SK-N-SH treated with all-trans-retinoic acid at 6 μM for 48 hours (cell line): ENCODE data around the gene SUN5.

ENCODE experiments used
- ARNTL ChIP-seq: fragments of 450-650 bp; formaldehyde crosslinking; IDR thresholded peaks from 2 replicates; pipeline ENCODE4 v1.5.0; 2020; ENCODE audit warnings: low read depth, mild to moderate bottlenecking, moderate library complexity, borderline replicate concordance
- BACH2 ChIP-seq: fragments of 250-450 bp; sonication (Bioruptor Pico); IDR thresholded peaks from 2 replicates; pipeline ENCODE4 v1.9.0; 2021; ENCODE audit warnings: mild to moderate bottlenecking, borderline replicate concordance
- CREB5 ChIP-seq: fragments of 250-450 bp; sonication (Bioruptor Pico); IDR thresholded peaks from 2 replicates; pipeline ENCODE4 v1.5.1; 2020; ENCODE audit warnings: low read depth, mild to moderate bottlenecking, moderate library complexity
- CSRNP3 ChIP-seq: fragments of 250-450 bp; sonication (Bioruptor Pico); IDR thresholded peaks from 2 replicates; pipeline ENCODE4 v1.5.1; 2021; ENCODE audit warnings: mild to moderate bottlenecking, moderate library complexity
- ESRRG ChIP-seq: fragments of 250-450 bp; sonication (Bioruptor Pico); IDR thresholded peaks from 2 replicates; pipeline ENCODE4 v1.6.1; 2021; ENCODE audit warnings: mild to moderate bottlenecking
- PATZ1 ChIP-seq: fragments of 250-450 bp; sonication (Bioruptor Pico); IDR thresholded peaks from 2 replicates; pipeline ENCODE4 v1.8.0; 2020; ENCODE audit warnings: mild to moderate bottlenecking, moderate library complexity, borderline replicate concordance
- POU6F1 ChIP-seq: fragments of 250-450 bp; sonication (Bioruptor Pico); IDR thresholded peaks from 2 replicates; pipeline ENCODE4 v1.8.0; 2021; ENCODE audit warnings: low read depth, mild to moderate bottlenecking, moderate library complexity, borderline replicate concordance
- SNAI2 ChIP-seq: fragments of 250-450 bp; sonication (Bioruptor Pico); IDR thresholded peaks from 2 replicates; pipeline ENCODE4 v1.5.0; 2020; ENCODE audit warnings: mild to moderate bottlenecking, moderate library complexity
- TOX ChIP-seq: fragments of 250-450 bp; sonication (Bioruptor Pico); IDR thresholded peaks from 2 replicates; pipeline ENCODE4 v1.8.0; 2021; ENCODE audit warnings: mild to moderate bottlenecking, moderate library complexity, borderline replicate concordance
- TSHZ2 ChIP-seq: fragments of 250-450 bp; sonication (Bioruptor Pico); IDR thresholded peaks from 2 replicates; pipeline ENCODE4 v1.5.0; 2020; ENCODE audit warnings: mild to moderate bottlenecking, moderate library complexity
- ZNF8 ChIP-seq: fragments of 450-650 bp; formaldehyde crosslinking; IDR thresholded peaks from 2 replicates; pipeline ENCODE4 v1.5.0; 2020; ENCODE audit warnings: mild to moderate bottlenecking, moderate library complexity

GRCh38 chr20:33026779-33027759, 22.8 kb upstream of the SUN5 start:
- TF ChIP-seq TOX (CRISPR knock-in tag) (no peak), PATZ1 (CRISPR knock-in tag) (no peak), ARNTL (CRISPR knock-in tag) (no peak), ZNF8 (CRISPR knock-in tag) (no peak), CREB5 (CRISPR knock-in tag) (no peak), ESRRG (CRISPR knock-in tag) (no peak), SNAI2 (CRISPR knock-in tag) (no peak), BACH2 (no peak), CSRNP3 (CRISPR knock-in tag) (no peak), TSHZ2 (no peak), POU6F1 (CRISPR knock-in tag) (no peak)
